ENCODE data around the gene RAC2. TPM values are rescaled to one million over a fixed set of nuclear protein-coding genes. Genes with fewer than 3 reads are reported as not detected.

Gene RAC2
- total RNA-seq, 1 donor from 2014 or later, result 107 TPM

DNA sequence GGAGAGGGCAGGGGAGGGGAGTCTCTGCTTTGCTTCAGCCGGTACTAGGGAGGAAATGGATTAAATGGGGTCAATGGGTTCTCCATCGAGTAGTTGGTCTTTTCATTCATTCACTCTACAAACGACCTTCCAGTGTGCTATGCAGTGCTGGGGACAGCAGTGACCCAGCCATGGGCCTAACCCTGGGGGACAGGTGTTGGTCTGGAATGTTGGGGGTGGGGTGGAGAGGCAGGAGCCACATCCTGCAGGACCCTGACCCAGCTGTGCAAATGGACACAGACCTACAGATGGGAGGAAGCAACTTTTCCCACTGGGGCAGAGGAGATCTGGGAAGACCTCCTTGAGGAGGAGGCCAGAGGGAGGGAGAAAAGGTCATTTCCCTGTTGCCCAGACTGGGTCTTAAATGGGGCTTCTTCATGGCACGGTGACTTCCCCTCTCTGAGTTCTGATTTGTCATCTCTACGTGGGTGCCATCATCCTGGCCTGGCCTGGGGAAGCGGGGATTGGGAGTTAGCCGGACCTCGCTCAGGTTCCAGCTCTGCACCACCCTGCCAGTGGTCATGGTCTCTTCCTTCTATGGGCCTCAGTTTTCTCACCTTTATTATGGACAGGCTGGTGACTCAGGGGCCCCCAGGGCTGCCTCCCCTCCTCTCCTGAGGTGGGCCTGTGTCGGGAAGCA, 40.2 kb upstream of the RAC2 start:
- Histone ChIP-seq H3K4me1 (peaks cover 7% of the 10 kb centered on the region), H3K27me3 (peaks cover 14% of the 10 kb centered on the region), H3K27ac (peak overlapping the region; percentile 79), H3K36me3 (no peaks in the 10 kb centered on the region), H3K4me3 (peak overlapping the region; percentile 59), H3K9me3 (no peaks in the 10 kb centered on the region)
- intact Hi-C loops (cut with DNase I), result no loop called here
- TF ChIP-seq, protein P1, sequence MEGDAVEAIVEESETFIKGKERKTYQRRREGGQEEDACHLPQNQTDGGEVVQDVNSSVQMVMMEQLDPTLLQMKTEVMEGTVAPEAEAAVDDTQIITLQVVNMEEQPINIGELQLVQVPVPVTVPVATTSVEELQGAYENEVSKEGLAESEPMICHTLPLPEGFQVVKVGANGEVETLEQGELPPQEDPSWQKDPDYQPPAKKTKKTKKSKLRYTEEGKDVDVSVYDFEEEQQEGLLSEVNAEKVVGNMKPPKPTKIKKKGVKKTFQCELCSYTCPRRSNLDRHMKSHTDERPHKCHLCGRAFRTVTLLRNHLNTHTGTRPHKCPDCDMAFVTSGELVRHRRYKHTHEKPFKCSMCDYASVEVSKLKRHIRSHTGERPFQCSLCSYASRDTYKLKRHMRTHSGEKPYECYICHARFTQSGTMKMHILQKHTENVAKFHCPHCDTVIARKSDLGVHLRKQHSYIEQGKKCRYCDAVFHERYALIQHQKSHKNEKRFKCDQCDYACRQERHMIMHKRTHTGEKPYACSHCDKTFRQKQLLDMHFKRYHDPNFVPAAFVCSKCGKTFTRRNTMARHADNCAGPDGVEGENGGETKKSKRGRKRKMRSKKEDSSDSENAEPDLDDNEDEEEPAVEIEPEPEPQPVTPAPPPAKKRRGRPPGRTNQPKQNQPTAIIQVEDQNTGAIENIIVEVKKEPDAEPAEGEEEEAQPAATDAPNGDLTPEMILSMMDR (IDR thresholded peaks at IDR 0.05), result no peak
- peak; percentile 43 for ATAC-seq
- DNase-seq, result no peak

DNA sequence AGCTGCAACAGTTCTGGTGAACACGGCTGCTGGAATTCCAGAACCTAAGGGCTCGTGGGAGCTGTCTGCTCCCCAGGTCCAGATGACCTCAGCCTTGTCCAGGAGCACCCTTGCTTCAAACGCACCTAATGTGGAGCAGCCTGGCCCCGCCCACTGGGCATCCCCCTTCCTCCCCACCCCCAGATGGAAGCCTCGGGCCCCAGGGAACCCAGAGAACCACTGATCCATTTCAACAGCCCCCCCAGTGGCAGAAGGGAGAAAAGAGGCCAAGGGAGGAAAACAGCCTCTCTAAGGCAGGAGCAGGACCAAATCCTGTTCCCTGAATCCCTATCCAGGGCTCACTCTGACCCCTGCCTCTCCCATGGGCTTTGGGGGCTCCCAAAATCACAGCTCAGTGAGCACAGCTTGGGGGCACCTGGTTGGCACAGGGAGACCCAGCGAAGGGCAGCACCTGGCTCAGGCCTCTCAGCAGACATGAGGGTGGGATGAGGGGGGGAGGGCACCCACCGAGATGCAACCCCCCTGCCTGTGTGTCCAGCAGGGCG, 39.4 kb upstream of the RAC2 start:
- Histone ChIP-seq H3K4me3 (peak overlapping the region; percentile 59), H3K27ac (peak overlapping the region; percentile 79), H3K27me3 (peaks cover 14% of the 10 kb centered on the region), H3K4me1 (peaks cover 7% of the 10 kb centered on the region), H3K9me3 (no peaks in the 10 kb centered on the region), H3K36me3 (no peaks in the 10 kb centered on the region)
- ATAC-seq, result no peak
- intact Hi-C loops (cut with DNase I), result no loop called here
- DNase-seq, result no peak
- TF ChIP-seq, protein P1 (IDR thresholded peaks at IDR 0.05), result no peak

DNA sequence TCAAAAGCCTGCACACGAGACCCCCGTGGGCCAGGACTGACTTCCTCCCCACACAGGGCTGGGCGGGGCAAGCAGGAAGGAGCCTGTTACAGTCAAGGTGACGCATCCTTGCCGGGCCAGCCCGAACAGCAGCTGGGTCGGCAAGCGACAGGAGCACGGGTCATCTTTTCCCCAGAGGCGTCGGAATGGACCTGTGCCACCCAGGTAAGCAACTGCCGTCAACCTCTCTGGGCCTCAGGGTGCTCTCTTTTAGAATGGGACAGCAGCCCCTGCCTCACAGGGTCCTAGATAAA, 38.3 kb upstream of the RAC2 start, which contains the start of gene CYTH4:
Gene CYTH4, plus strand, starts transcription at position 124 of the 293 bp plus-strand sequence. Its CDS starts 62 bp downstream, at position 186.
- peak; percentile 89 for DNase-seq
- TF ChIP-seq, protein P1 (IDR thresholded peaks at IDR 0.05), result no peak
- peak within 1 kb of the TSS; percentile 59 for H3K4me3 ChIP-seq
- intact Hi-C loops (cut with DNase I), result no loop called here
- peak within 1 kb of the TSS; percentile 79 for H3K27ac ChIP-seq
- peaks cover 14% of the 10 kb centered on the region for H3K27me3 ChIP-seq
- ATAC-seq, result peak; percentile 79
- no peaks in the 10 kb centered on the region for H3K36me3 ChIP-seq
- no peaks in the 10 kb centered on the region for H3K9me3 ChIP-seq
- peaks cover 7% of the 10 kb centered on the region for H3K4me1 ChIP-seq

DNA sequence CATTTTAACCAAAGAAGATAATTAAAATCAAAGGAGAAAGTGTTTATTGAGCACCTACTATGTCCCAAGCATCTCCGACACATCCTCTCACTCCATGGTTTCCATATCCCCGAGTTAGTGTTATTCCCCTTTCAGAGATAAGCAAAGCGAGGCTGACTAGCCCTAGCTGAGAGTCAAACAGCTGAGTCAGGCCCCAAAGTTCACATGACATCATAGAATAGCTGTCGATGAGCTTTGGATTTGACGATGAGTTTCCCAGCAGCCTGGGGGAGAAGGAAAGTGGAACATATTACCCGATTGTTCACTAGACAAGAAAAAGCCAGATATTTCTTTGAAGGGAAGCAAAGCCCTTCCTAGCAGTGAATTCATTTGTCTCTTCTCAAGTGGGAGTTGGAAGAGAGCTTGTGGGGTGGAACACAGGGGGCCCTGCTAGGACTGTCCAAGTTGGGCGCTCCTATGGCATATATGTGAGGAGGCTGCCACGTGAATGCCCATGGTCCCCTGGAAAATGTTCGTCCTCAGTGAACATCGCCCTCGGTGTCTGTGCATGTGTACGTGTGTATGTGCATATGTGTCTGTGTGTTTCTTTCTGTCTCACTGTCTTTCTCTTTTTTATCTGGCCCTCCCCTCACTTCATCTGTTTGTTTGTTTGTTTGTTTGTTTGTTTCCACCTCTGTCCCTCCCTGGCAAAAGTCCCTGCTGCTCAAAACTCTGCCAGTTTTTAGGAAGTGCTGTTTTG, 37.7 kb upstream of the RAC2 start:
- peak overlapping the region; percentile 59 for H3K4me3 ChIP-seq
- peak overlapping the region; percentile 79 for H3K27ac ChIP-seq
- no peak for ATAC-seq

DNA sequence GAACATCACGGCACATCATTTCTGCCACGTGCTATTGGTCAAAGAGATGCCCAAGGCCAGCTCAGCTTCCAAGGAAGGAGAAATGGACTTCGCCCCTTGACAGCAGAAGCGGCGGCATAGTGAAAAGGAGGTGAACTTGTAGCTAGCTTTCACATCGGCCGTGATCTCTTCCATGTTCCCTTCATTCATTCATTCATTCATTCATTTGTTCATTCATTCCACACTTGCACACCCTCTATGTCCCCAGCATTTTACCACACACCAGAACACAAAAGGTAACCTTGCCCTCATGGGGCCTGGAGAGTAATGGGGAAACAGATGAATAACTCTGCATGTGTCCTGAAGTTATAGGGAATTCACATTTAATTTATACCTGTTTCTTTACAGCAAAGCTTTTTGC, 37.1 kb upstream of the RAC2 start:
- H3K9me3 ChIP-seq, result no peaks in the 10 kb centered on the region
- no peak for DNase-seq
- intact Hi-C loops (cut with DNase I), result no loop called here
- TF ChIP-seq, protein P1 (IDR thresholded peaks at IDR 0.05), result no peak
- H3K27me3 ChIP-seq, result peaks cover 14% of the 10 kb centered on the region
- H3K27ac ChIP-seq, result peak overlapping the region; percentile 79
- H3K36me3 ChIP-seq, result no peaks in the 10 kb centered on the region
- H3K4me3 ChIP-seq, result no peak overlapping the region
- H3K4me1 ChIP-seq, result peaks cover 7% of the 10 kb centered on the region
- no peak for ATAC-seq

More for the DNA sequence above, 37.7 kb upstream of the RAC2 start:
- TF ChIP-seq, protein P1 (IDR thresholded peaks at IDR 0.05), result no peak
- H3K27me3 ChIP-seq, result peaks cover 14% of the 10 kb centered on the region
- peaks cover 7% of the 10 kb centered on the region for H3K4me1 ChIP-seq
- intact Hi-C loops (cut with DNase I), result no loop called here
- H3K36me3 ChIP-seq, result no peaks in the 10 kb centered on the region
- no peak for DNase-seq
- H3K9me3 ChIP-seq, result no peaks in the 10 kb centered on the region

Measured in upper lobe of right lung (tissue), 1 donor.